HCT116 (cell line): Measurements from ENCODE around the gene LURAP1L. TPM values are rescaled to one million over a fixed set of nuclear protein-coding genes. Genes with fewer than 3 reads are reported as not detected.

Experiments used
- ATAC-seq: fragments of 200-7000 bp; cut with Tn5 transposase; 2 replicates; pipeline ENCODE4 v1.9.1; 2020; ENCODE audit warnings: mild to moderate bottlenecking, moderate library complexity
- BruUV-seq: library from RNA; stranded (reverse); fragments of 400-500 nt; replicated peaks from 2 replicates; lab custom pipeline; 2021; lab: Mats Ljungman, UMichigan
- CTCF ChIA-PET: fragments of 300-600 bp; sonication (Branson Sonifier 250); formaldehyde crosslinking; loops from one replicate; lab custom pipeline; 2021; ENCODE audit warnings: antibody characterized with exemption; lab: Charles Lee
- POLR2A ChIA-PET: fragments of 300-600, 350-600 bp; sonication (Branson Sonifier 250); formaldehyde crosslinking; loops from one replicate; lab custom pipeline; 2021; ENCODE audit warnings: antibody characterized with exemption; lab: Charles Lee
- RAD21 ChIA-PET, 2 experiments: fragments of 300-600 bp; sonication (Branson Sonifier 250); formaldehyde crosslinking; loops; one replicate each; lab custom pipeline; 2023; ENCODE audit warnings: low total read pairs in 2 of 2; ENCODE audit not compliant: uncharacterized antibody in 2 of 2, unreplicated experiment in 2 of 2, low non-redundant PET in 1 of 2; lab: Charles Lee
- DNase-seq: peaks from one replicate; pipeline ENCODE4 v3.0.0-alpha.2; 2010; ENCODE audit warnings: low read depth, low spot score
- H2AFZ ChIP-seq: fragments of 200-600 bp; shearing (Covaris generic), sonication (generic); 2 replicates; pipeline ENCODE4 v1.6.1; 2017; ENCODE audit warnings: low read depth, mixed run types, mixed read lengths, antibody characterized with exemption, low read length; ENCODE audit not compliant: poor library complexity, severe bottlenecking
- H3K27ac ChIP-seq: 2 replicates; pipeline ENCODE4 v1.5.1; 2012; ENCODE audit warnings: low read depth, low read length
- H3K27me3 ChIP-seq: fragments of 200-600 bp; sonication (generic); 2 replicates; pipeline ENCODE4 v1.6.1; 2016; ENCODE audit warnings: mixed run types, low read length, mixed read lengths; ENCODE audit not compliant: insufficient read depth
- H3K36me3 ChIP-seq, 2 experiments: fragments of 200-500 bp in 1 of 2; fragments of 200-600 bp in 1 of 2; sonication (Bioruptor generic) in 1 of 2; sonication (generic) in 1 of 2; 2 replicates each; pipeline versions ENCODE4 v1.5.1 to v1.6.1; 2014 to 2016; ENCODE audit warnings: low read length in 2 of 2, inconsistent platforms in 1 of 2, mixed read lengths in 1 of 2, mixed run types in 1 of 2; ENCODE audit not compliant: insufficient read depth in 2 of 2, control insufficient read depth in 1 of 2
- H3K4me1 ChIP-seq, 2 experiments: fragments of 200-600 bp in 1 of 2; sonication (generic) in 1 of 2; 2 replicates each; pipeline versions ENCODE4 v1.5.1 to v1.6.1; 2012 to 2017; ENCODE audit warnings: low read length in 2 of 2, inconsistent platforms in 1 of 2, mild to moderate bottlenecking in 1 of 2, mixed read lengths in 1 of 2, mixed run types in 1 of 2, moderate library complexity in 1 of 2; ENCODE audit not compliant: insufficient read depth in 2 of 2, control insufficient read depth in 1 of 2
- H3K4me2 ChIP-seq: fragments of 200-600 bp; sonication (generic); 2 replicates; pipeline ENCODE4 v1.6.1; 2017; ENCODE audit warnings: mixed run types, low read length, mixed read lengths
- H3K4me3 ChIP-seq, 2 experiments: fragments of 200-600 bp in 1 of 2; sonication (generic) in 1 of 2; replicated peaks in 1 of 2; 2 replicates each; pipeline ENCODE4 v1.5.1; 2011 to 2016; ENCODE audit warnings: low read length in 2 of 2, control low read depth in 1 of 2, low read depth in 1 of 2, mild to moderate bottlenecking in 1 of 2, mixed read lengths in 1 of 2, mixed run types in 1 of 2
- H3K79me2 ChIP-seq: fragments of 200-600 bp; sonication (generic); 2 replicates; pipeline ENCODE4 v1.6.1; 2017; ENCODE audit warnings: mild to moderate bottlenecking, mixed run types, low read length, moderate library complexity, mixed read lengths; ENCODE audit not compliant: insufficient read depth
- H3K9ac ChIP-seq: fragments of 200-600 bp; sonication (generic); 2 replicates; pipeline ENCODE4 v1.6.1; 2016; ENCODE audit warnings: low read length, mixed read lengths
- H3K9me2 ChIP-seq: fragments of 200-600 bp; sonication (generic), shearing (Covaris generic); 2 replicates; pipeline ENCODE4 v1.6.1; 2017; ENCODE audit warnings: mixed run types, mild to moderate bottlenecking, moderate library complexity; ENCODE audit not compliant: insufficient read depth
- H3K9me3 ChIP-seq, 2 experiments: fragments of 200-500 bp in 1 of 2; fragments of 200-600 bp in 1 of 2; sonication (Bioruptor generic) in 1 of 2; sonication (generic) in 1 of 2; 2 replicates each; pipeline ENCODE4 v1.6.1; 2014 to 2017; ENCODE audit warnings: low read length in 2 of 2, mixed read lengths in 2 of 2, inconsistent platforms in 1 of 2, low read depth in 1 of 2, mild to moderate bottlenecking in 1 of 2, mixed run types in 1 of 2, moderate library complexity in 1 of 2; ENCODE audit not compliant: control insufficient read depth in 1 of 2, insufficient read depth in 1 of 2
- H4K20me1 ChIP-seq: fragments of 200-600 bp; sonication (generic), shearing (Covaris generic); 2 replicates; pipeline ENCODE4 v1.6.1; 2017; ENCODE audit warnings: mixed run types, mild to moderate bottlenecking, moderate library complexity; ENCODE audit not compliant: insufficient read depth
- CBX3 ChIP-seq: IDR thresholded peaks from 2 replicates; pipeline ENCODE4 v1.6.1; 2012; ENCODE audit warnings: low read depth
- CEBPB ChIP-seq: IDR thresholded peaks from 2 replicates; pipeline ENCODE4 v1.6.1; 2012; ENCODE audit warnings: low read depth
- EGR1 ChIP-seq: IDR thresholded peaks from 2 replicates; pipeline ENCODE4 v1.6.1; 2012; ENCODE audit warnings: low read depth
- ELF1 ChIP-seq: IDR thresholded peaks from 2 replicates; pipeline ENCODE4 v1.6.1; 2012; ENCODE audit warnings: low read depth, borderline replicate concordance
- EZH2phosphoT487 ChIP-seq: fragments of 200-600 bp; IDR thresholded peaks from 2 replicates; pipeline ENCODE4 v1.6.1; 2018; ENCODE audit warnings: antibody characterized with exemption, borderline replicate concordance
- FOSL1 ChIP-seq: IDR thresholded peaks from 2 replicates; pipeline ENCODE4 v1.6.1; 2012; ENCODE audit warnings: low read depth
- POLR2A ChIP-seq: IDR thresholded peaks from 2 replicates; pipeline ENCODE4 v1.7.0; 2011; ENCODE audit warnings: borderline replicate concordance; ENCODE audit not compliant: insufficient read depth, insufficient read length; ENCODE audit errors: extremely low read depth
- SIN3A ChIP-seq: IDR thresholded peaks from 2 replicates; pipeline ENCODE4 v1.6.1; 2012; ENCODE audit warnings: low read depth
- SP1 ChIP-seq: IDR thresholded peaks from 2 replicates; pipeline ENCODE4 v1.6.1; 2012; ENCODE audit warnings: low read depth
- TCF7L2 ChIP-seq: IDR thresholded peaks from 2 replicates; pipeline ENCODE4 v1.7.0; 2011; ENCODE audit warnings: borderline replicate concordance, inconsistent platforms; ENCODE audit not compliant: insufficient read depth, insufficient read length; ENCODE audit errors: extremely low read depth
- ZFX ChIP-seq: fragments of 450-650 bp; IDR thresholded peaks from 2 replicates; pipeline ENCODE4 v1.6.1; 2017
- ZNF274 ChIP-seq: fragments of 200-500 bp; sonication (Bioruptor generic); IDR thresholded peaks from 2 replicates; pipeline ENCODE4 v1.6.1; 2014; ENCODE audit warnings: mild to moderate bottlenecking, low read depth, low read length, inconsistent platforms
- intact Hi-C: fragments of 100-400 bp; cut with micrococcal nuclease; formaldehyde crosslinking; loops from 2 replicates; pipeline ENCODE4 v1.10.0; 2022
- total RNA-seq: library from RNA; stranded (reverse); gene quantifications from one replicate; pipeline ENCODE4 v1.2.1, GENCODE V29; 2021; ENCODE audit not compliant: unreplicated experiment
- TF ChIP-seq, protein P1 (sequence below): IDR thresholded peaks from 2 replicates; pipeline ENCODE4 v1.6.1; 2012; ENCODE audit warnings: low read depth
- TF ChIP-seq, protein P2 (sequence below): IDR thresholded peaks from 2 replicates; pipeline ENCODE4 v1.6.1; 2012
- TF ChIP-seq, protein P3 (sequence below): IDR thresholded peaks from 2 replicates; pipeline ENCODE4 v1.6.1; 2011; ENCODE audit warnings: mild to moderate bottlenecking, low read length, moderate library complexity; ENCODE audit not compliant: insufficient replicate concordance; ENCODE audit errors: extremely low read depth
- TF ChIP-seq, protein P4 (sequence below): IDR thresholded peaks from 2 replicates; pipeline ENCODE4 v1.6.1; 2012

The LURAP1L gene
- total RNA-seq, 1 experiment from 2014 or later, result 13.3 TPM

DNA sequence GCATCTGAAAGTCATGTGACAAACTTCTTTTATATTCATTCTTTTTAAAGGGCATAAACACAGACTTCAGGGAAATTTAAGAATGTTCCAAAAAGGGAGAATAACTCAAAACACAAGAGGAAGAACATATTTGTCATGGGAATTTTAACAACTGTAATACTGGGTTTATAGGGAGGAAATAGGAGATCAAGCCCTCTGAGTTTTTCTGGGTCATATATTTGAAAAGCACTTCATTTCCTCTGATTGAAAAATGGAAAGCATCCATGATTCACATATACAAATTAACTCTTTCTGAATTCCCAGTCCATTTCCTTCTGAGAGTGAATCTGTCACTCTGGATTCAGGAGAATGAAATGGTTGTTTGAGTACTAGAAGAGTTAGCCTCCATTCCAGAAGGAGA is 26.8 kb downstream of the LURAP1L start:
- H3K9me3 ChIP-seq, result no peaks in the 10 kb centered on the region
- no peak overlapping the region for H3K4me2 ChIP-seq
- no peak for DNase-seq
- no peak overlapping the region for H3K4me3 ChIP-seq
- no peaks in the 10 kb centered on the region for H3K27me3 ChIP-seq
- no peaks in the 10 kb centered on the region for H3K9me2 ChIP-seq
- no TSS peak for BruUV-seq
- RAD21 ChIA-PET, result no interaction called here
- H3K9ac ChIP-seq, result no peak overlapping the region
- no peak overlapping the region for H3K27ac ChIP-seq
- H2AFZ ChIP-seq, result no peak overlapping the region
- no peaks in the 10 kb centered on the region for H4K20me1 ChIP-seq
- no peak for ATAC-seq
- POLR2A ChIA-PET, result interaction anchor here (0.9 kb wide), 1 partner anchor 8 kb away, joined by 3 read pairs; no protein-coding TSS in a partner anchor
- H3K79me2 ChIP-seq, result no peaks in the 10 kb centered on the region
- TF ChIP-seq ZFX (no peak), FOSL1 (no peak), EZH2phosphoT487 (no peak), POLR2A (no peak)
- TF ChIP-seq, protein P1, sequence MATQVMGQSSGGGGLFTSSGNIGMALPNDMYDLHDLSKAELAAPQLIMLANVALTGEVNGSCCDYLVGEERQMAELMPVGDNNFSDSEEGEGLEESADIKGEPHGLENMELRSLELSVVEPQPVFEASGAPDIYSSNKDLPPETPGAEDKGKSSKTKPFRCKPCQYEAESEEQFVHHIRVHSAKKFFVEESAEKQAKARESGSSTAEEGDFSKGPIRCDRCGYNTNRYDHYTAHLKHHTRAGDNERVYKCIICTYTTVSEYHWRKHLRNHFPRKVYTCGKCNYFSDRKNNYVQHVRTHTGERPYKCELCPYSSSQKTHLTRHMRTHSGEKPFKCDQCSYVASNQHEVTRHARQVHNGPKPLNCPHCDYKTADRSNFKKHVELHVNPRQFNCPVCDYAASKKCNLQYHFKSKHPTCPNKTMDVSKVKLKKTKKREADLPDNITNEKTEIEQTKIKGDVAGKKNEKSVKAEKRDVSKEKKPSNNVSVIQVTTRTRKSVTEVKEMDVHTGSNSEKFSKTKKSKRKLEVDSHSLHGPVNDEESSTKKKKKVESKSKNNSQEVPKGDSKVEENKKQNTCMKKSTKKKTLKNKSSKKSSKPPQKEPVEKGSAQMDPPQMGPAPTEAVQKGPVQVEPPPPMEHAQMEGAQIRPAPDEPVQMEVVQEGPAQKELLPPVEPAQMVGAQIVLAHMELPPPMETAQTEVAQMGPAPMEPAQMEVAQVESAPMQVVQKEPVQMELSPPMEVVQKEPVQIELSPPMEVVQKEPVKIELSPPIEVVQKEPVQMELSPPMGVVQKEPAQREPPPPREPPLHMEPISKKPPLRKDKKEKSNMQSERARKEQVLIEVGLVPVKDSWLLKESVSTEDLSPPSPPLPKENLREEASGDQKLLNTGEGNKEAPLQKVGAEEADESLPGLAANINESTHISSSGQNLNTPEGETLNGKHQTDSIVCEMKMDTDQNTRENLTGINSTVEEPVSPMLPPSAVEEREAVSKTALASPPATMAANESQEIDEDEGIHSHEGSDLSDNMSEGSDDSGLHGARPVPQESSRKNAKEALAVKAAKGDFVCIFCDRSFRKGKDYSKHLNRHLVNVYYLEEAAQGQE, result no peak
- intact Hi-C loops, result no loop called here
- CTCF ChIA-PET, result no interaction called here
- no peaks in the 10 kb centered on the region for H3K4me1 ChIP-seq
- H3K36me3 ChIP-seq, result no peaks in the 10 kb centered on the region

DNA sequence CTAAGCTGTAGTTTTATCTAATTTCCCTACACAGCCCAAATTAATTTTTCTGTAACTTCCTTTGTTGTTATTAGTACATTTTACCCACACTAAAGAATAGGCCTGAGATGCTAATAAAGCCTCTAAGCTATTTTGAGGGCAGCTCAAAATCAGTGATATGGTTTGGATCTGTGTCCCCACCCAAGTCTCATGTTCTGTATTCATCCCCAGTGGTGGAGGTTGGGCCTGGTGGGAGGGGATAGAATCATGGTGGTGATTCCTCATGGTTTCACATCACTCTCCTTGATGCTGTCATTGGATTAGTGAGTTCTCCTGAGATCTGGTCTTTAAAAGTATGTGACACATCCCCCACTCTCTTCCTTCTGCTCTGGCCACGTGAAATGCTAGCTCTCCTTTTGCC is 27.3 kb downstream of the LURAP1L start:
- CTCF ChIA-PET, result no interaction called here
- RAD21 ChIA-PET, result no interaction called here
- no peak for DNase-seq
- no peak overlapping the region for H2AFZ ChIP-seq
- no peak overlapping the region for H3K27ac ChIP-seq
- H3K27me3 ChIP-seq, result no peaks in the 10 kb centered on the region
- no peak for ATAC-seq
- H3K9ac ChIP-seq, result no peak overlapping the region
- H3K9me2 ChIP-seq, result no peaks in the 10 kb centered on the region
- no peaks in the 10 kb centered on the region for H3K36me3 ChIP-seq
- BruUV-seq, result no TSS peak
- H3K4me3 ChIP-seq, result no peak overlapping the region
- H3K4me1 ChIP-seq, result no peaks in the 10 kb centered on the region
- H3K4me2 ChIP-seq, result no peak overlapping the region
- TF ChIP-seq CEBPB, result no peak
- TF ChIP-seq, protein P2, sequence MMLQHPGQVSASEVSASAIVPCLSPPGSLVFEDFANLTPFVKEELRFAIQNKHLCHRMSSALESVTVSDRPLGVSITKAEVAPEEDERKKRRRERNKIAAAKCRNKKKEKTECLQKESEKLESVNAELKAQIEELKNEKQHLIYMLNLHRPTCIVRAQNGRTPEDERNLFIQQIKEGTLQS, result no peak
- no peak for TF ChIP-seq EZH2phosphoT487
- no peak for TF ChIP-seq ELF1
- no peak for TF ChIP-seq SIN3A
- no peak for TF ChIP-seq ZNF274
- no peak for TF ChIP-seq FOSL1
- TF ChIP-seq ZFX, result no peak
- no peak for TF ChIP-seq EGR1
- TF ChIP-seq, protein P3, sequence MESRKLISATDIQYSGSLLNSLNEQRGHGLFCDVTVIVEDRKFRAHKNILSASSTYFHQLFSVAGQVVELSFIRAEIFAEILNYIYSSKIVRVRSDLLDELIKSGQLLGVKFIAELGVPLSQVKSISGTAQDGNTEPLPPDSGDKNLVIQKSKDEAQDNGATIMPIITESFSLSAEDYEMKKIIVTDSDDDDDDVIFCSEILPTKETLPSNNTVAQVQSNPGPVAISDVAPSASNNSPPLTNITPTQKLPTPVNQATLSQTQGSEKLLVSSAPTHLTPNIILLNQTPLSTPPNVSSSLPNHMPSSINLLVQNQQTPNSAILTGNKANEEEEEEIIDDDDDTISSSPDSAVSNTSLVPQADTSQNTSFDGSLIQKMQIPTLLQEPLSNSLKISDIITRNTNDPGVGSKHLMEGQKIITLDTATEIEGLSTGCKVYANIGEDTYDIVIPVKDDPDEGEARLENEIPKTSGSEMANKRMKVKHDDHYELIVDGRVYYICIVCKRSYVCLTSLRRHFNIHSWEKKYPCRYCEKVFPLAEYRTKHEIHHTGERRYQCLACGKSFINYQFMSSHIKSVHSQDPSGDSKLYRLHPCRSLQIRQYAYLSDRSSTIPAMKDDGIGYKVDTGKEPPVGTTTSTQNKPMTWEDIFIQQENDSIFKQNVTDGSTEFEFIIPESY, result no peak
- TF ChIP-seq, protein P4, sequence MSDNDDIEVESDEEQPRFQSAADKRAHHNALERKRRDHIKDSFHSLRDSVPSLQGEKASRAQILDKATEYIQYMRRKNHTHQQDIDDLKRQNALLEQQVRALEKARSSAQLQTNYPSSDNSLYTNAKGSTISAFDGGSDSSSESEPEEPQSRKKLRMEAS, result no peak
- TF ChIP-seq TCF7L2, result no peak
- no peak for TF ChIP-seq CBX3
- TF ChIP-seq SP1, result no peak
- H4K20me1 ChIP-seq, result no peaks in the 10 kb centered on the region
- POLR2A ChIA-PET, result no interaction called here
- H3K9me3 ChIP-seq, result no peaks in the 10 kb centered on the region
- intact Hi-C loops, result no loop called here
- H3K79me2 ChIP-seq, result no peaks in the 10 kb centered on the region
